ENCODE results near the gene NTN4. TPM values are rescaled to one million over a fixed set of nuclear protein-coding genes. Genes with fewer than 3 reads are reported as not detected.

The NTN4 gene
- total and polyA plus RNA-seq, 9 donors: 16.0 to 101 (median 54.2) TPM

DNA sequence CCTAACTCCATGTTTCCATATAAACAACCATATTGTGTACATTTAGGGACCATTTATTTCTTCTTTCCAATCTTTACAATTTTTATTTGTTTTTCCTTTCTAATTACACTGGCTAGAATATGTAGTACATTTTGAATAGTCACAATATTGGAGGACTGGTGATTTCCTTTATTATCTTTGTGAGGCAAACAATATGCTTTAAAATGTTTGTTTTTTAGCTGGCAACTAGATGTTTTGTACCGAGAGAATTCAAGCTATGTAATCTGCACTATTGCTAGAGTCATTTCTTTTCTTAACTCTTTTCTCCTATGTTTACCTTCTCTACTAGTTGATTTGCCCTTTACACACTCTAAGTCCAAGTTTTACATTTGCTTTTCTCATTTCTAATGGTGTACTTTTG is 13.3 kb upstream of the NTN4 start:
- TF ChIP-seq POLR2A (IDR thresholded peaks at IDR 0.05) (no peak), EP300 (IDR thresholded peaks at IDR 0.05) (no peak)
- TF ChIP-seq, protein P1, sequence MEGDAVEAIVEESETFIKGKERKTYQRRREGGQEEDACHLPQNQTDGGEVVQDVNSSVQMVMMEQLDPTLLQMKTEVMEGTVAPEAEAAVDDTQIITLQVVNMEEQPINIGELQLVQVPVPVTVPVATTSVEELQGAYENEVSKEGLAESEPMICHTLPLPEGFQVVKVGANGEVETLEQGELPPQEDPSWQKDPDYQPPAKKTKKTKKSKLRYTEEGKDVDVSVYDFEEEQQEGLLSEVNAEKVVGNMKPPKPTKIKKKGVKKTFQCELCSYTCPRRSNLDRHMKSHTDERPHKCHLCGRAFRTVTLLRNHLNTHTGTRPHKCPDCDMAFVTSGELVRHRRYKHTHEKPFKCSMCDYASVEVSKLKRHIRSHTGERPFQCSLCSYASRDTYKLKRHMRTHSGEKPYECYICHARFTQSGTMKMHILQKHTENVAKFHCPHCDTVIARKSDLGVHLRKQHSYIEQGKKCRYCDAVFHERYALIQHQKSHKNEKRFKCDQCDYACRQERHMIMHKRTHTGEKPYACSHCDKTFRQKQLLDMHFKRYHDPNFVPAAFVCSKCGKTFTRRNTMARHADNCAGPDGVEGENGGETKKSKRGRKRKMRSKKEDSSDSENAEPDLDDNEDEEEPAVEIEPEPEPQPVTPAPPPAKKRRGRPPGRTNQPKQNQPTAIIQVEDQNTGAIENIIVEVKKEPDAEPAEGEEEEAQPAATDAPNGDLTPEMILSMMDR (IDR thresholded peaks at IDR 0.05): no peak
- Histone ChIP-seq H3K4me3 (no peak overlapping the region), H3K27ac (no peak overlapping the region), H3K4me1 (ENCODE audit: insufficient read depth) (peaks cover 1% of the 10 kb centered on the region), H3K36me3 (no peaks in the 10 kb centered on the region), H3K9me3 (no peaks in the 10 kb centered on the region), H3K27me3 (no peaks in the 10 kb centered on the region)
- DNase-seq: no peak
- WGBS, 3 donors: 19 to 45% (median 29%) methylated on average over 1 of the region's 1 CpG
- intact Hi-C loops (cut with DNase I): no loop called here

DNA sequence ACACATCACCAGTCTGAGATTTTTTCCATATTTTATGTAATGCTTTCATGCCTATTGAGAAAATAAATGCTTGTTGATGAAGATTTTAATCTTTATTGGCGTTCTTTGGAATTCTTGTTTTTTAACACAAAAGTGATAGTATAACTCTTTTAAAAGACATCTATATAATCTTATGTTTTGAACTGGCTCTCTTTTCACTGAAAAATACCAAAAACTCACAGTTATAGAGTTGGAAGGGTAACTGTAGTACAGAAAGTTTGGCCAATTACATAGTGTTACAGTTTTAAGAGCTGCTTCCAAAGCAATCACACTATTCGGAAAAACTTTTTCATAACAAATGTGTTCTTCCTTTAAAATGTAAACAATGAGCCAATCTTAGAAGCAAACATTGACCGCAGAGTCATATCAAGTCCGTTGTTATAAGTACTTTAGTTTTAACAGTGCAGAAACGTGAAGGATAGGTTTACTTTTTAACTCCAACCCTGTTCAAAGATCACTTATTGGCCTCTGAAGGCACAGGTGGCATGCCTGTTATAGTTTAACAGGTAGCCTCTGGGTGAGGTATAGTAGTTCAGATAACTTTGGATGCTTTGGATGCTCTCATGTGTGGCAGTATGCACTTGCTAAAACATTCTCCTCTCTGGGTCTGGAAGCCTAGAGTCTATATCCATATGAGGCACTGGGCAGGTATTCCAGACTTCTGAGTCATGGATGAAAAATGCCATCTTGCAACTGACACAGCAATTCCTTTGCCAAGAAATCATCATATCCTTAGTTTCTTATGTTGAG is 12.1 kb upstream of the NTN4 start:
- Histone ChIP-seq H3K27ac (peak overlapping the region in 1 of 2 donors; percentile 14), H3K36me3 (no peaks in the 10 kb centered on the region), H3K9me3 (no peaks in the 10 kb centered on the region), H3K27me3 (no peaks in the 10 kb centered on the region), H3K4me1 (ENCODE audit: insufficient read depth) (peaks cover 1% of the 10 kb centered on the region), H3K4me3 (no peak overlapping the region)
- TF ChIP-seq, protein P1 (IDR thresholded peaks at IDR 0.05): no peak
- TF ChIP-seq POLR2A (IDR thresholded peaks at IDR 0.05) (no peak), EP300 (IDR thresholded peaks at IDR 0.05) (no peak)
- DNase-seq: no peak
- 13 to 32% (median 13%) methylated on average over 5 of the region's 5 CpGs for WGBS, 3 donors
- intact Hi-C loops (cut with DNase I): no loop called here

DNA sequence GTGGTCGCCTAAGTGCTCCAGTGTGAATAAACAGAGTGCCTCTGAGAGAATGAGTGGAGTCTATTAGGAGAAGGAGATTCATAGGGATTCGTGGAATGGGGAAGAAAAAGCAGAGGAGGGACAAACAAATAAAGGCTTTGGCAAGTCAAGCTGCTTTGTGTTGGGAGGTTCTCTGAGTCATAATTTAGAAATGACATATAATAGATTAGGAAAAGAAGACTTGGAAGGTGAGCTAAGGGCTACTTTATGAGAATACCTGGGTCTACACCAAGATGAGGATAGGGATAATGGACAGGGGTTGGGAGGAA is 6.4 kb upstream of the NTN4 start:
- no peaks in the 10 kb centered on the region for H3K36me3 ChIP-seq
- H3K27me3 ChIP-seq: no peaks in the 10 kb centered on the region
- intact Hi-C loops (cut with DNase I): no loop called here
- peaks cover 1% of the 10 kb centered on the region for H3K4me1 ChIP-seq (ENCODE audit: insufficient read depth)
- 71 to 74% (median 74%) methylated on average over 2 of the region's 2 CpGs for WGBS, 3 donors
- no peak overlapping the region for H3K4me3 ChIP-seq
- H3K9me3 ChIP-seq: no peaks in the 10 kb centered on the region
- H3K27ac ChIP-seq: no peak overlapping the region
- no peak for DNase-seq
- no peak for TF ChIP-seq EP300 (IDR thresholded peaks at IDR 0.05)
- TF ChIP-seq, protein P1 (IDR thresholded peaks at IDR 0.05): no peak
- no peak for TF ChIP-seq POLR2A (IDR thresholded peaks at IDR 0.05)

DNA sequence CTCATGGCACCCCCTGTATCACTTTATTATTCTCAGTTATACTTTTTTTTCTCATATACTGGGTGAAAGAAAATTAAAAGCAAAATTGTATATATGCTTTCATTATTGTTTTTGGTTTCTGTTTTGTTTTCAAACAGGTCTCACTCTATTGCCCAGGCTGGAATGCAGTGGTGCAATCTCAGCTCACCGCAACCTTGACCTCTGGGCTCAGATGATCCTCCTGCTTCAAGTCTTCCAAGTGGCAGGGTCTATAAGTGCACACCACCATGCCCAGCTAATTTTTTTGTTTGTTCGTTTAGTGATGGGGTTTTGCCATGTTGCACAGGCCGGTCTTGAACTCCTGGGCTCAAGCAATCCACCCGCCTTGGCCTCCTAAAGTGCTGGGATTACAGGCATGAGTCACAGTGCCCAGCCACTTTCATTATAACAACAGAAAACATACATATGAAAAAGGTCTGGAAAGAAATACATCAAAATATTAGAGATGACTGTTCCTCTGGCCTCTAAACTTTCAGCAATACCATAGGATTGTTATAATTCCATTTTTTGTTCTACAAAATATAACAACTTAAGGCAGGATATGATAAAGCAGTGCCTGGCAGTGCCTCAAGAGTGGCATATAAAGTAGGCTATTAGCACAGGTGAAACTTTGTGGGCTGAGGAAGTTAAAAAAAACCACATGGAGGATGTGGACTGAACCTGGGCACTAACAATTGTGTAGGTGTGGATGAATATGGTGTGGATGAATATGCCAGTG is 5.8 kb upstream of the NTN4 start:
- H3K4me1 ChIP-seq (ENCODE audit: insufficient read depth): peaks cover 1% of the 10 kb centered on the region
- intact Hi-C loops (cut with DNase I): no loop called here
- TF ChIP-seq EP300 (IDR thresholded peaks at IDR 0.05) (no peak), POLR2A (IDR thresholded peaks at IDR 0.05) (no peak)
- TF ChIP-seq, protein P1 (IDR thresholded peaks at IDR 0.05): no peak
- no peak overlapping the region for H3K27ac ChIP-seq
- H3K4me3 ChIP-seq: no peak overlapping the region
- no peaks in the 10 kb centered on the region for H3K9me3 ChIP-seq
- H3K36me3 ChIP-seq: no peaks in the 10 kb centered on the region
- 82 to 83% (median 83%) methylated on average over 4 of the region's 4 CpGs for WGBS, 3 donors
- DNase-seq: no peak
- no peaks in the 10 kb centered on the region for H3K27me3 ChIP-seq

Measured in ovary (tissue), 9 donors.